SK-N-SH treated with all-trans-retinoic acid at 6 μM for 48 hours (cell line): ENCODE measurements around the gene MTUS2.

Source experiments
- CREB5 ChIP-seq: fragments of 250-450 bp; sonication (Bioruptor Pico); IDR thresholded peaks from 2 replicates; pipeline ENCODE4 v1.5.1; 2020; ENCODE audit warnings: low read depth, mild to moderate bottlenecking, moderate library complexity
- PATZ1 ChIP-seq: fragments of 250-450 bp; sonication (Bioruptor Pico); IDR thresholded peaks from 2 replicates; pipeline ENCODE4 v1.8.0; 2020; ENCODE audit warnings: mild to moderate bottlenecking, moderate library complexity, borderline replicate concordance
- RARB ChIP-seq: fragments of 250-450 bp; sonication (Bioruptor Pico); IDR thresholded peaks from 2 replicates; pipeline ENCODE4 v1.8.0; 2021; ENCODE audit warnings: mild to moderate bottlenecking, moderate library complexity
- ZFP3 ChIP-seq: fragments of 250-450 bp; sonication (Bioruptor Pico); IDR thresholded peaks from 2 replicates; pipeline ENCODE4 v1.5.0; 2020; ENCODE audit warnings: mild to moderate bottlenecking, moderate library complexity
- ZFP30 ChIP-seq: fragments of 450-650 bp; formaldehyde crosslinking; IDR thresholded peaks from 2 replicates; pipeline ENCODE4 v1.5.0; 2022; ENCODE audit warnings: mild to moderate bottlenecking, moderate library complexity

GRCh38 chr13:29427937-29428309 lies 607.8 kb downstream of the MTUS2 start:
- TF ChIP-seq PATZ1 (CRISPR knock-in tag) (no peak), CREB5 (CRISPR knock-in tag) (no peak), RARB (CRISPR knock-in tag) (no peak), ZFP3 (CRISPR knock-in tag) (no peak), ZFP30 (CRISPR knock-in tag) (no peak)
